GM19468 (cell line): Measurements from ENCODE around the gene OTUB1.

ENCODE experiments used
- ATAC-seq: cut with Tn5 transposase; IDR thresholded peaks from one replicate; pipeline ENCODE4 v1.9.1; 2021; ENCODE audit warnings: mild to moderate bottlenecking, moderate library complexity, moderate number of reproducible peaks; ENCODE audit not compliant: unreplicated experiment; ENCODE audit errors: extremely low read depth

The OTUB1 gene

DNA sequence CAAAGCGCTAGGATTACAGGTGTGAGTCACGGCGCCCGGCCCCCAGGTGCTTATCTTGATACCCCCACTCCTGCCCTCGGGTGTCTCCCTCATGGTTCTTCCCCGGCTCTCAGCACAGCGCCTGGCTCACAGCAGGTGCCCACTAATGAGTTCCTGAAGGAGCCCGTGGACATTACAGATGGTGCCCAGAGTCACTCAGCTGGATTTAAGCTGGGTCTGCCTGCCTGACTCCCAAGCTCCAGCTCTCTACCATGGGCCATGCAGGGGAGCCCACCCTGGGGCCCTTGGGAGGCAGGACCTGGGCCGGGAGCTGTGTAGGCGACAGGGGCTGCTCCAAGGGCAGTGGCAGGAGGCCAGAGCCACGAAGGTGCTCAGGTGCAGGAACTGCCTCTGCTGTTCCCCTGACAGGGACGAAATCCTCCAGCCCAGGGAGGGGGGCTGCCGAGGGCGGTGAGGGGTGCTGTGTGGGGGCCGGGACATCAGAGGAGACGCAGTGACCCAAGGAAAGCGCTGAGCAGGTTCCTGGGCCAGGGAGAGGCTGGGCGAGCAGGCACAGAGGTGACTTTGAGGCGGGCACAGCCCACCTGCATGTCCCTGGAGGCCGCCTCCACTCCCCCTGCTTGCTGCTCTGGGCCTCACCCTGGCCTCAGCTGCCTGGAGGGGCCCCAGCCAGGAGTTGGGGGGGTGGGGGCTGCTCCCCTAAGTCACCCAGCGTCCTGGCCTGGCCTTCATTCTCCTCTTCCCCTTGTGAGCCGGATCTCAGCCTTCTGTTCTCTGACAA is 34.9 kb downstream of the OTUB1 start:
- no peak for ATAC-seq

DNA sequence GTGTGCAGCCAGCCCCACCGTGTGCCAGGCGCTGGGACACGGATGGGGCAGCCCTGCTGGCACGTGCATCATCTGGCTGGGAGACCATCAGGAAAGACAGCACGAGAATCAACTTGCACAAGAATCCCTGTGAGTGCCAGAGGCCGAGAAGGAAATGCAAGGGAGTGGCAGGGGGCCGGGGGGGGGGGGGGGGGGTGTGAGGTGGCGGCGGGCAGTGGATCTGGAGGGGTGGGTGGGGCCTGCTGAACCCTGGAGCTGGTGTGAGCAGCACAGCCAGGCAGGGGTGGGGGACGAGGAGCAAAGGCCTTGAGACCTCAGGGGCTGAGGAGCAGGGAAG is 35.5 kb downstream of the OTUB1 start:
- ATAC-seq = no peak

DNA sequence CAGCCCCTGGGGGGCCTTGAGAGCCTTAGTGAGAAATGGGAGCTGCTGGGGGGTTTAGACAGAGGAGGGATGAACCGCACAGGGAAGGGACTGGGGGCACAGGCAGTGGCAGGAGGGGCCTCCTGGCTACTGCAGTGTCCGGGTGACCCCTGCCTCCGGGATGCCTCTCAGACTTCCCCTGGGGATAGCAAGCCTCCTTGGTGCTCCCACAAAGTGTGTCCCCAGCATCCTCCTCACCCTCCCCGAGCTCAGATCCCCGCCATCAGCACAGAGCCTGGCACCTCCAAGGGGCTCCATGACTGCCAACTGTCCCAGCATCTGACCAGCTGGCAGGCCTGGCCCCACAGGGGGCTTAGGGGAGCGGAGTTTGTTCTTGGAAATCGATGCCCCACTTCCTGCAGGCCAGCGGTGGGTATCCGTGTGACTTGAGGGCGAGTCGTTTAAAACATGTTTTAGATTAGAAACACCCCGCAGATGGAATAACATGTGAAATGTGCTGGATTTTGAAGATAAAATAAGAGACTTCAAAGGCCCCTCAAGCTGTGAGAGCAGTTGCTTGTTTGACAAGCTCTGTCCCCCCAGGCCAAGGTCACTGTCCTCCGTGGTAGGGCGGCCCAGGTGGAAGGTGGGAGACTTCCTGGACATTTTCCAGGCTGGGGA is 36.0 kb downstream of the OTUB1 start:
- ATAC-seq = no peak

DNA sequence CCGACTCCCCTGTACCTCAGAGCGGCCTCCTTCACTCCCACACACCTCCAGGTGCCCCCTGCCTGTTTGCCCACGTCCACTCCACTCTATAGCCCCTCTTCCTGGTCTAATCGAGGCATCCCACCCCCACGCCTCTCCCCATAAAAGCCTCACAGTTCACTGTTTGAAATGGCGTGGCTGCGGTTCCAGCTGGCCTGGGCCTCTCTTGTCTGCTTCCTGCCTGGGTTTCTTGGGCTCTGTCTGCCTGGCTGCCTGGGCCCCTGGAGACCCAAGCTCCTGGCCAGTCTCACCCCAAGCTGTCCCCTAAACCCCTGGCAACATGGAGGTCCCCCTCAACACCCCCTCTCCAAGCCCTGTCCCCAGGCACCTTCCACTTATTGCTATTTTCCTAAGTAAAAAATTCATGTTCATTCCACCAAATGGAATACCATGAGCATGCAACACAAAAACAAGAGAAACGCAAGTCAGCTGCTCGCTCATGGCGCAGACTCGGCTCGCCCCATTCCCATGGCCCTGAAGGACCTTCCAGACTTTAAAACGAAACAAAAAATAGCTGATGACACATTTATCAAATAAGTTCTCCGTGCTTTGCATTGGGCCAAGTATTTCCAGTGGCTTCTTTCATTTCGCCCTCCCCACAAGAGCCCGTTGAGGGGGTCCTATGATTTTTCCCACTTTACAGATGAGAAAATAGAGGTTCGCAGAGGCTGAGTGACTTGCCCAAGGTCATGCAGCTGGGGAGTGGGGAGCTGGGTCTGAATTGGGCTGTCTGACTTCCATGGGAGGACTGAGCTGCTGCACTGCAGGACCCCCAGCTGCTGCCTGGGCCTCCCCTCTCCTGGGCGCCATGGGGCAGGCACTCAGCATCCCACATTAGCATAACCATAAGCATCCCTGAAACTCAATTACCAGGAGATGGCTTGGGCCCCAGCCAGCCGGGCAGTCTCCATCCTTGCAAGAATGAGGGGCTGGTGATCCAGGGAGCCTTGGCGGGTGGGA is 37.8 kb downstream of the OTUB1 start:
- no peak for ATAC-seq

DNA sequence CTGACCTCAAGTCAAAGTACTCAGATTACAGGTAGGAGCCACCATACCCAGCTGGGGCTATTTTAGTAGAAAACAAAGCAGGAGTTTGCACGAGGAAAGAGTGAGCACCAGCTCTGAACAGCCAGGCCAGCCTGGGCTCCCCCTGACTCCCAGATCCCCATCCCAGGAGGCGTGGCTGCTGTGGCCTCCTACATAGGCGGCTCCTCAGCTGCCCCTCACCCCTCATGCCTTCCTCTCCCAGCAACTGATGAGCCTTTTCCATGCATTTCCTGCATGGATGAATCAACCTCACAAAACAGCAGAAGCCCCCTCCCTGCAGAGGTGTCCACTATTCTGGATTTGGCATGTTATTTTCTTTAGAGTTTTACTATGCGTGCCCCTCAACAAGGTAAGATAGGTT is 39.0 kb downstream of the OTUB1 start:
- no peak for ATAC-seq

DNA sequence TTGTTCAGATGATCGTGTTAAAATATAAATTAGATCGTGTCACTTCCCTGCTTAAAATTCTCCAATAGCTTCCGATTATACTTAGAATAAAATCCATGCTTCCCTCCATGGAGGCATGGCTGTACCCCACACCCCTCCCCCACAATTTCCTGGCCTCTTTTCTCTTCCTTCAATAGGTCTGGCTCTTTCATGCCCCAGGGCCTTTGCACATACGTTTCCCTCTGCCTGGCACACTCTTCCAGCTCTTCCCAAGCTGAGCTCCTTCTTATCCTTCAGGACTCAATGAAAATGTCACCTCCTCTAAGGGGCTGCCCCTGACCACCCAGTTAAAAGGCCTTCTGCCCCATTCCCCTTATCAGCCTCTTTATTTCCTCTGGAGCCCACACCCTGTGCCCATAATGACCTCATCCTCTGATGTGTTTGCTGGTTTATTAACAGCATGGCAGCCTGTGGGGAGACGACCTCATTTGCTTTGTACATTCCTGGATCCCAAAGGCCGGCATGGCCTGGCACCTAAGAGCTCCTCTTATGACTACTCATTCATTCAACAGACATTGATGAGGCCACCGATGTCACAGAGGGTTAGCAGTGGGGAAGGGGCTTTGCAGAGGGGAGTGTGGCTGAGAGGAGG is 40.5 kb downstream of the OTUB1 start:
- no peak for ATAC-seq

DNA sequence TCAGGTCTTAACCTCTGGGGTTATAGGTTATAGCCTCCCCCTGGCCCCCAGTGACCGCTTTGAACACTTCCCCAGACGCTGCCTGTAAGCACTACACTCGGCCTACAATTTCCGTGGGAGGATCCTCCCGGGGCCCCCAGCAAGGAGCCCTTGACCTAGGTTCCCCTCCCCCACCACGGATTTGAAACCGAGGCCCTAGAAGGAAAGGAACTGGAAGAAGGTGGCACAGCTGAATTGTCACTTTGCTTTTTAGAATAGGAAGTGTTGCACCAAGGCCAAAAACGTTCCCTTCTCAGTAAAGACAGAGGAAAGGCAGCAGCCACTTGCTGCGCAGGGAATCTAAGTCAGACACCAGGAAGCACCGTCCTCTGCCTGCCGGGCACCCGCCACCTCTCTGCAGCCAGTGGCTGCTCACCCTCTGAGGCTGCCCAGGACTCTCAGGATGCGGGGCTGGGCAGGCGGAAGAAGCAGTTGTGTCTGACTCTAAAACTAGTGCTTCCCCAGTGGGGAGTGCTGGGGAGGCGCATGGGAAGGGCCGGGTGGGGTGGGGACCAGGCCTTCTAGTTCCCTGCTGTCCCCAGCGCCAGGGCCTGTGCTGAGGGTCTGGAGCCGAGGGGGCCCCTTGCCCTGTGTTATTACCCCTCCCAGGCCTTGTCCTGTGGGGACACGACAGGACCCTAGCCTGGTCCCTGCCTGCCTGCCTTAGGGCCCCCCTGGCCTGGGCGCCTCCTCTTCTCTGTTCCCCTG is 41.6 kb downstream of the OTUB1 start:
- no peak for ATAC-seq

DNA sequence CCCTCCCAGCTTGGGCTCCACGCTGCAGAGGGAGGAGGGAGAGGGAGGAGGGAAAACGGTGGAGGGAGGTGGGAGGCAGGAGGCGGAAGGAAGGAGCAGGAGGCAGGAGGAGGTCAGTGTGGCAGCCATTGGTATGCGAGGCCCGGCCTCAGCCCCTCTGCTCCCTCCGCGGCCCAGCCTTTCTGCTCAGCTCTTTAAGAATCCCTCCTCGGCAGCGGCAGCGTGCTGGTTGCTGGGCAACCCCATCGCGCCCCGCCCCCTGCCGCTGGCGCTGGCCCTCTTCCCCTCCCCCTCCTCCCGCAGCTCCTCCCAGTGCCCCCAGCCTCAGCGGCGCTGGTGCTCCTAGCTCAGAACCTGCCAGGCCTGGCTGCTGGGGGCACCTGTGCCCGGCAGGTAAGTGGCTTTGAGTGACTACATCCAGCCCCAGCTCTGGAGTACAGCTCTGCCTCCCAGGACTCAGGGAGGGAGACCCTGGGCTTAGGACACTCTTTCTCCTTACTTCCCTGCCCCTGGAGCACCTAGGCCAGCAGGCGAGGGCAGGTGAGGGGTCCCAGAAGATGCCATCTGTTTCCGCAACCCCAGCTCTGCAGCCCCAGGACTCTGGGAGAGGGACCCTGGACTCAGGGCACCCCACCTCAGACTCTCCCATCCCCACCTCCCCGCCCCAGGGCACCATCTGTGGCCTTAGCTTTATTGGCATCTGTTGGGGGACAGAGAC is 42.3 kb downstream of the OTUB1 start:
- no peak for ATAC-seq

DNA sequence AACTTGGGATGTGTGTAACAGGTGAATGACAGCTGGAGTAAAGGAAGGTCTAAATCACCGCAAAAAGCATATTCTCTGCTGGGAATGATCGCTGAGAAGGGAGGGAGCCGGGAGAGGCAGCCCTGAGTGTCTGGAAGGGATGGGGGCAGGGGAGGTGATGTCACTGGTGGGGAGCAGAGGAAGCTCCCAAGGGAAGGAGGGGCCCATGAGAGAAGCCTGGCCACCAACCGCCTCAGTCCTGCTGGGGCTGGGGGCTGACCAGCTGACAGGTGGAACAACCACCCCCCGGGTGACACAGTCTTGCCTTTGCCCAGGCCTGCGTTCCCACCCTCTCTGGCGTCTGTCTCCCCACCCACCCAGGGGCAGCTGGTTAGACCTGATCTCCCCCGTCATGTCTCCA is 43.5 kb downstream of the OTUB1 start:
- ATAC-seq = no peak

DNA sequence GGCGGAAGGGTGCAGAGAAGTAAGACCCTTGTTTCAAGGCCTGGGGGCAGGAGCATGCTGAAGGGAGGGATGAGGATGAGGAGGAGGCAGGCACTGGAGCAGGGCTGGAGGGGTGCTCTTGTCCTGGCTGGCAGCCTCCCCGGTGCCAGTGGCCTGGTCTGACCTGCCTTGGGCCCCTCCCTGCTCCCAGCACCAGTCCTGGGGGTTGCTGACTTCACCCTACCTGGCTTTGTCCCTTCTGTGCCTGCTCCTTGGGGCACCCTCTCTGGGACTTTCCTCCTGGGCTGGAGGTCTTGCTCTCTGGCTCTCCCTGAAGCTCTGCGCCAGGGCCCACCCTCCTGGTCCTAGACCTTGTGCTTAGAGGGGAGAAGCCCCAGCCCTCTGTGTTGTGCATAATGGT is 44.8 kb downstream of the OTUB1 start:
- ATAC-seq = no peak

- no peak for ATAC-seq
These were observed 45.8 kb downstream of the OTUB1 start for GRCh38 chr11:64032050-64032449.

DNA sequence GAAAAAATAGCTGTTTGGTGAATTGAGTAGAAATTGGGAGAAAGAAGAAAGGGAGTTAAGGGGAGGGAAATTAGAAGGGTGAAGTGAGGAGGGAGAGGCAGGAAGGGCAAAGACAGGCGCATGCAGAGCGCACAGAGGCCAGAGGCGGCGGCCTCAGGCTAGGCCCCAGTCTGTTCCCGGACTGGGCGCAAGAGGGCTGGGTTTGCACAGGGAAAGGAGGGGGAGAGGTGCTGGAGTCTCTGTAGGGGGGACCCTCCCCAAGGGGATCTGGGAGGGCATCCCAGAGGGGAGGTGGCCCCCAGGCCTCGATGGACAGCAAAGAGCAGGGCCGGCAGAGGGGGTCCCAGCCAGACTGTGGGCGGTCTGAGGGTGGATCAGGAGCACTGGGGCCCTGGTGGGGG is 48.2 kb downstream of the OTUB1 start:
- no peak for ATAC-seq

DNA sequence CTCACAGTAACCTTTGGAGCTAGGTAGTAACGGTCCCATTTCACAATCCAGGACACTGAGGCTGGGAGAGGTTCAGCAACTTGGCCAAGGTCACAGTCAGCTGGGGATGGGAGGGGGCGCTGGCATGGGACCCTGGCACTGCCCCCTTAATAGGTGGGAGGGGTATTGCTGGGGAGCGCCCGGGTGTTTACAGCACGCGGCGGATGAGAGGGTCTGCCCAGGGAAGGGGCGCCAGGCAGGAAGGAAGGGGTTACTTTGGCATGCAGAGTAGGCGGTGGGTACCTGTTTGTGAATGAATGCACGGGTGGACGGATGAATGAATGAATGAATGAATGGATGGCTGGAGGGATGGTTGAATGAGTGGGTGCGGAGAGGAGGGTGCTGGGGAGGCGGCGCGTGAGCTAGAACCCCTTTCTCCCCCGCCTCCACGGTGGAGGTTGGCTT is 48.9 kb downstream of the OTUB1 start:
- no peak for ATAC-seq

DNA sequence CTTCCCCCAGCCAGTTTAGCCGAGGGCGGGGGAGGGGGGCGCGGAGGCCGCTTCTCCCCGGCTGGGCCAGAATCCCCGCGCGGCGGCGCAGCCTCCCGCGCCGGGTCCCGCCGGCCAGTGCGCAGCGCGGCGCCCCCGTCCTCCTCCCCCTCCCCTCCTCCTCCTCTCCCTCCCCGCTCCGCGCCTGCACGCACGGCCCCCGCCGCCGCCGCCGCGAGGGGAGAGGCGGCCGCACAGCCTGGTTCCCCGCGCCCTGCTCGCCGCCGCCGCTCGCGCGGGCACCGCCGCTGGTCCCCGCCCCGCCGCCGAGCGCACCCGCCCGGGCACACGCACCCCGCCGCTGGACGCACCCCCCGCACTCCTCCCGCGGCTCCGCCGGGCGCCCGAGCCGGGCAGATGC is 49.3 kb downstream of the OTUB1 start, which contains the start of gene FLRT1:
TSS of gene FLRT1 (plus strand) at position 356 of the 400 bp plus-strand sequence. CDS start 80,337 bp downstream, outside the sequence.
- ATAC-seq = no peak

- no peak for ATAC-seq
These were observed 50.1 kb downstream of the OTUB1 start for GRCh38 chr11:64036087-64037026.

DNA sequence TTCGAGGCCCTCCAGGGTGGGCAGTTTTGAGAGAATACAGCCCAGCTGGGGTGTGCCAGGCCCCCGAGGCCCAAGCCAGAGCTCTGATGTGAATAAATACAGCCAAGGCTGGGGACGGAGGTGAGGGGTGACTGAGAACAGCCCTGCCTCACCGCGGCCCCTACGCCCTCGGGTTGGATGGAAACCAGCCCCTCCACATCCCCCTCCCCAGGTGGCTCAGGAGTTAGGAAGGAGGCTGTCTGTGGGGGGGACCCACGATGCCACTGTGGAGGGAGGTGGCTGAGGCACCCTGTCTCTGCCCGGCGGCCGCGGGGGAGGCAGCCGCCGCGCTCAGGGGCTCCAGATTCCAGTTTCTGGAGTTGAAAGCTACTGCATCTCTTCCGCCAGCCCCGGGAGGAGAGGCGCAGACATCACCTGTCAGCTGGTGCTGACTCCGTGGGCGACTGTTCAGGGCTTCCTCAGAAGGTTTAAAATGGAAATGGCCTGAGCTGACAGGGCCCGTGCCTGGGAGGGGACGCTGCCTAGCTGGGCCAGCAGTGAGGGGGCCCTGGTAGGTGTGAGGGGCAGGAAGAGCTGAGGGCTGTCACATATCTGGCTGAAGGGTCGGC is 50.9 kb downstream of the OTUB1 start:
- no peak for ATAC-seq

DNA sequence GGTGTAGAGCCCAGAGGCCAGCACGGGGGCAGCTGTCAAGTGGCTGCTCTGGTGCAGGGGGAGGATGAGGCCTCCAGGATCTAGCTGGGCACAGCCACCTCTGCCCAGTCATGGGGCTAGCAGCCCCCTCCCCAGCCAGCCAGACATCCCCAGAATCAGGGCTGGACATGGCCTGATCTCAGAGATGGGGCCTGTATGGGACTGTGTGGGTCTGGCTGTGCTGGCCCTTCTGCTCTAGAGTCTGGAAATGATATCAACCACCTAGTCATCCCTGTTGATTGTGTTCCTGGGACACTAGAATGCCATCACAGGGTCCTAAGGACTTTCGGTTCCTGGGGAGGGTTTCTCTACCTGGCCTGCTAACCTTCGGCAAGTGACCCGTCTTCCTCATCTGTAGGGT is 52.3 kb downstream of the OTUB1 start:
- no peak for ATAC-seq
